Ammon's horn (tissue), 1 donor: ENCODE data around the gene VAMP3.

Source experiments
- DNase-seq: peaks from one replicate; pipeline ENCODE4 v3.0.0-alpha.2; 2016; ENCODE audit warnings: low spot score

Gene VAMP3

GRCh38 chr1:7813677-7814373, 42.7 kb downstream of the VAMP3 start:
- DNase-seq: no peak

GRCh38 chr1:7821282-7821681, 50.2 kb downstream of the VAMP3 start:
- DNase-seq: no peak

DNA sequence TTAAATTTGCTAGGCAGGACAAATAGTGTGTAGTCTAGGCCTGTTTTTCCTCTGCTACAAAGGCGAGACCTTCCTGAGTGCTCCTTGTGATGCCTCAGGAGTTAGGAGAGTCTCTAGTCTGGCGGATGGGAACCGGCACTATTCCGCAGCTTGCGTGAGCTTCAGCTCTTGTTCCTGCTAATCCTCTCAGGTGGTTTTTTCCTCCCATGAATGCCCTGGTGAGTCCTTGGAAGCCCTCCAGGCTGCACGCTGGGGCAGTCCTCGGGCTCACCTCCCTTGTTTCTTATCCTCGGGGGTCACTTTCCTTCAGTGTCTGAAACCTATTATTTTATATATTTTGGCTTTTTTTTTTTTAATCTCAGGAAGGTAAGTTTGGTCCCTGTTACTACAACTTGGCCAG, 53.6 kb downstream of the VAMP3 start:
- no peak for DNase-seq

GRCh38 chr1:7826363-7826762, 55.3 kb downstream of the VAMP3 start:
- no peak for DNase-seq

- no peak for DNase-seq
These were observed 56.2 kb downstream of the VAMP3 start for GRCh38 chr1:7827126-7827955.
